Chondrocyte (in vitro differentiated cells): Measurements from ENCODE around the gene ZSCAN1. TPM values are rescaled to one million over a fixed set of nuclear protein-coding genes. Genes with fewer than 3 reads are reported as not detected.

Source experiments
- DNase-seq: peaks from one replicate; pipeline ENCODE4 v3.0.0; 2021; ENCODE audit warnings: mixed read lengths, low spot score
- H3K27ac Mint-ChIP-seq: one replicate; pipeline ENCODE4 v1.8.0; 2021; ENCODE audit warnings: mild to moderate bottlenecking, moderate library complexity, mixed read lengths; ENCODE audit not compliant: unreplicated experiment
- H3K27me3 Mint-ChIP-seq: 2 replicates; pipeline ENCODE4 v1.8.0; 2021; ENCODE audit warnings: low read depth, mixed read lengths
- H3K36me3 Mint-ChIP-seq: 2 replicates; pipeline ENCODE4 v1.8.0; 2021; ENCODE audit warnings: low read depth, mixed read lengths
- H3K4me1 Mint-ChIP-seq: 2 replicates; pipeline ENCODE4 v1.8.0; 2021; ENCODE audit warnings: low read depth, mild to moderate bottlenecking, mixed read lengths
- H3K4me3 Mint-ChIP-seq: one replicate; pipeline ENCODE4 v1.8.0; 2021; ENCODE audit warnings: mild to moderate bottlenecking, moderate library complexity, mixed read lengths; ENCODE audit not compliant: unreplicated experiment
- H3K9me3 Mint-ChIP-seq: 2 replicates; pipeline ENCODE4 v1.8.0; 2021; ENCODE audit warnings: low read depth, mixed read lengths
- long read RNA-seq: library from polyadenylated mRNA; stranded (forward); transcript quantifications from one replicate; pipeline ENCODE4 v2.0.0, GENCODE V29; 2021
- total RNA-seq: library from RNA; stranded (reverse); gene quantifications from 3 replicates; pipeline ENCODE4 v1.2.1, GENCODE V29; 2021
- TF ChIP-seq, protein P1 (sequence below): fragments of 200-600 bp; sonication (generic); IDR thresholded peaks from 2 replicates; pipeline ENCODE4 v1.5.0; 2021; ENCODE audit warnings: antibody characterized with exemption, mild to moderate bottlenecking, moderate library complexity

The ZSCAN1 gene, protein sequence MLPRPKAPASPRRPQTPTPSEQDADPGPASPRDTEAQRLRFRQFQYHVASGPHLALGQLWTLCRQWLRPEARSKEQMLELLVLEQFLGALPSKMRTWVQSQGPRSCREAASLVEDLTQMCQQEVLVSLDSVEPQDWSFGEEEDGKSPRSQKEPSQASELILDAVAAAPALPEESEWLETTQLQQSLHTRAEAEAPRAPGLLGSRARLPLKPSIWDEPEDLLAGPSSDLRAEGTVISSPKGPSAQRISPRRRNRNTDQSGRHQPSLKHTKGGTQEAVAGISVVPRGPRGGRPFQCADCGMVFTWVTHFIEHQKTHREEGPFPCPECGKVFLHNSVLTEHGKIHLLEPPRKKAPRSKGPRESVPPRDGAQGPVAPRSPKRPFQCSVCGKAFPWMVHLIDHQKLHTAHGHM
- total RNA-seq = 0.37 to 1.3 TPM in 2 of 3 replicates, not detected in the other
- long read RNA-seq = 0 reads

DNA sequence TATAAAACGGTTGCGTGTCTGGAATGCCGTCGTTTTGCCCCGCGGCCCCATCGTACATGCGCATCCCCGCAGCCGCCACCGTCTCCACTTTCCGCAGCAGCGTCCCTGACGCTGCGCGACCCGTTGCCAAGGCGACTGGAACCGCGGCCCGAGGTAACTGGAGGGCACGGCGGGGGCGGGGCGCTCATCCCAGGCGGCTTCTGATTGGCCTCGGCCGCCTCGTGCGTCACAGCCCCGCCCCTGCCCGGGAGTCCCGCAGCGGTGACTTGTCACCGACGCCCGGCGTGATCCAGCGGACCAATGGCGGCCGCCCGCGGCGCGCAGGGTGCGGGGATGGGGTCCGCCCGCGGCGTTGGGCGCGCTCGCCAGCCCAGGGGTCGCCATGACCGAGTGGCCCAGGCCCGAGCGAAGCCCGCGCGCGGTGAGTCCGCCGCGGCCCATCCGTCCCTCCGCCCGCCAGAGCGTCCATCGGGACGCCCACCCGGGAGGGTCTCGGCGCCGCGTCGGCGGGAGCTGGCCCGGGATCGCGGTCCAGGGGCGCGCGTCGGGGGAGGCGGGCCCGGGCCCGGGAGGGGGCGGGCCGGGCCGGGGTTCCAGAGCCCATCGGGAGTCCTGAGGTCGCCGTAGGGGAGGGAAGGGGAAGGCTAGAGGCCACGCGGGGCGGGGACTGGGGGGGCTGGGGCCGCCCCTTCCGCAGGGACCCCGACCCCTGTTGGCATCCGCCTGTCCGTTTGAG is at the start of gene ZSCAN1:
Gene ZSCAN1 (plus strand): TSS at position 285 of the 736 bp plus-strand sequence. CDS start 3,812 bp downstream, outside the sequence.
- no peak for DNase-seq
- TF ChIP-seq, protein P1, sequence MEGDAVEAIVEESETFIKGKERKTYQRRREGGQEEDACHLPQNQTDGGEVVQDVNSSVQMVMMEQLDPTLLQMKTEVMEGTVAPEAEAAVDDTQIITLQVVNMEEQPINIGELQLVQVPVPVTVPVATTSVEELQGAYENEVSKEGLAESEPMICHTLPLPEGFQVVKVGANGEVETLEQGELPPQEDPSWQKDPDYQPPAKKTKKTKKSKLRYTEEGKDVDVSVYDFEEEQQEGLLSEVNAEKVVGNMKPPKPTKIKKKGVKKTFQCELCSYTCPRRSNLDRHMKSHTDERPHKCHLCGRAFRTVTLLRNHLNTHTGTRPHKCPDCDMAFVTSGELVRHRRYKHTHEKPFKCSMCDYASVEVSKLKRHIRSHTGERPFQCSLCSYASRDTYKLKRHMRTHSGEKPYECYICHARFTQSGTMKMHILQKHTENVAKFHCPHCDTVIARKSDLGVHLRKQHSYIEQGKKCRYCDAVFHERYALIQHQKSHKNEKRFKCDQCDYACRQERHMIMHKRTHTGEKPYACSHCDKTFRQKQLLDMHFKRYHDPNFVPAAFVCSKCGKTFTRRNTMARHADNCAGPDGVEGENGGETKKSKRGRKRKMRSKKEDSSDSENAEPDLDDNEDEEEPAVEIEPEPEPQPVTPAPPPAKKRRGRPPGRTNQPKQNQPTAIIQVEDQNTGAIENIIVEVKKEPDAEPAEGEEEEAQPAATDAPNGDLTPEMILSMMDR = no peak
- H3K4me3 Mint-ChIP-seq = peak within 1 kb of the TSS; percentile 63
- H3K9me3 Mint-ChIP-seq = peaks cover 18% of the 10 kb centered on the region
- no peaks in the 10 kb centered on the region for H3K36me3 Mint-ChIP-seq
- no peaks in the 10 kb centered on the region for H3K4me1 Mint-ChIP-seq
- no peaks in the 10 kb centered on the region for H3K27me3 Mint-ChIP-seq
- no peak within 1 kb of the TSS for H3K27ac Mint-ChIP-seq

- Mint-ChIP-seq H3K27me3 (no peaks in the 10 kb centered on the region), H3K27ac (no peak overlapping the region), H3K4me3 (no peak overlapping the region), H3K36me3 (peaks cover 83% of the 10 kb centered on the region), H3K4me1 (no peaks in the 10 kb centered on the region), H3K9me3 (peaks cover 78% of the 10 kb centered on the region)
- DNase-seq = no peak
- TF ChIP-seq, protein P1 = no peak
Observed at GRCh38 chr19:57992841-57993240, 41.0 kb upstream of the ZSCAN1 start.

DNA sequence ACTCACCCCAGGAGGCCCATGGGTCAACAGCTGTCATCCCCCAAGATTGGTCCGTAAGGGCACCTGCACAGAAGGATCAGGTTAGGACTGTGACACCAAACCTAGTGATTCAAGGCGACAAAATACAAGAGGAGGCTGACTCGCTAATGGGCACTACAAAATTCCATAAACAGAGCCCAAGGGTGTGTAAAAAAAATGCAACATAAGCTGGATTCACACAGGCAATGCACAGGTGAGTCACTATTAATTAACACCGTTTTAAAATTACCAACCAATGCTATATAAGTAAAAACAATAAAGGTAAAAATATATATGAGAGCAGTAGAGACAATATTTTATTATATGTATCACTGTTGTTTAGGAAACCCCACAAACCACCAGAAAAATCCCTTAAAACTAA is 33.1 kb upstream of the ZSCAN1 start:
- peaks cover 81% of the 10 kb centered on the region for H3K36me3 Mint-ChIP-seq
- no peaks in the 10 kb centered on the region for H3K27me3 Mint-ChIP-seq
- DNase-seq = no peak
- TF ChIP-seq, protein P1 = no peak
- no peak overlapping the region for H3K27ac Mint-ChIP-seq
- H3K9me3 Mint-ChIP-seq = peaks cover 64% of the 10 kb centered on the region
- H3K4me3 Mint-ChIP-seq = peak overlapping the region; percentile 79
- H3K4me1 Mint-ChIP-seq = peaks cover 31% of the 10 kb centered on the region

DNA sequence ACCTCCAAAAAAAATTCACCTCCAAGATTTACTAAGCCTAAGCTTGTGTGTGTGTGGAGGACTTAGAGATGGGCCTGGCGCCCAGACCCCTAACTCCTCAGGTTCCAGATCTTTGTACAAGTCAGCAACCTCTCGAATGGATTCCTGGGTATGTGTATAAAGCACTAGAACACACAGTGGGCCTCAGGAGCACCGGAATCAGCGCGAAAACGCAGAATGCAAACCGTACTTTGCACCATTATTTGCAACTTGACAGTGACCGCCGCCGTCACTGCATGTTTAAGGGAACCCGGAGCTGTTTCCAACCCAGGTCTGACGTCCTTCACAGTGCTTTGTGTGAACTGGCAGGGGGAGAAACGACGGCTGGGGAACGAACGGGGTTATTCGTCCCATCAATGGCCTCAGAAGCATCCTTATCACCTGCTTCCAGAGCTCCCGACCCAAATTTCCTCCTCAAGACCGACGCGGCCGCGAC is 31.9 kb upstream of the ZSCAN1 start:
- Mint-ChIP-seq H3K9me3 (peaks cover 64% of the 10 kb centered on the region), H3K4me3 (peak overlapping the region; percentile 79), H3K27me3 (no peaks in the 10 kb centered on the region), H3K27ac (peak overlapping the region; percentile 76), H3K4me1 (peaks cover 31% of the 10 kb centered on the region), H3K36me3 (peaks cover 81% of the 10 kb centered on the region)
- no peak for DNase-seq
- TF ChIP-seq, protein P1 = no peak
